Ureter (tissue), 1 donor: ENCODE data around the gene RAB3B. TPM values are rescaled to one million over a fixed set of nuclear protein-coding genes. Genes with fewer than 3 reads are reported as not detected.

Source experiments
- DNase-seq: peaks from one replicate; pipeline ENCODE4 v3.0.0-alpha.2; 2020; ENCODE audit warnings: low spot score
- total RNA-seq: library from RNA; stranded (reverse); gene quantifications from one replicate; pipeline ENCODE4 v1.2.4, GENCODE V29; 2023
- donor health status: DM: yes; HTN: yes; CAD: no.

Gene RAB3B
- total RNA-seq, 1 donor from 2014 or later, result 1.4 TPM

DNA sequence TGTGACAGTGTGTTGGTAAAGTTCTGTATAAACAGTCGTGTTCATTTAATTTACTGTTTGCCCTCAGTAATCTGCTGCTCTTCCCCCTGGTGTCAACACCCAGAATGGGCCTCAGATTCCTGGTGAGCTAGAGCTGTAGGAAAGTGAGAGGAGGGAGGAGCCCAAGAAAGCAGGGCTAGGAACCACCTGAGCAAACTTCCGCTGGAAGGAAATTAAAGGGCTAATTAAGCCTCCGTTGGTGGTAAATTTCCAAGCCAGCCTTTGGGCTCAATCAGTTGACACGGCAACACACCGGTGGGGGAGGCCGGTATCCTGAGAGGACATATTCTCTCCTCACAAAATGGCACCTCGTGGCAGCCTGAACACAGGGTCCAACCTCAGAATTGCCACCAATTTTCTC lies 32.9 kb downstream of the RAB3B start:
- no peak for DNase-seq

DNA sequence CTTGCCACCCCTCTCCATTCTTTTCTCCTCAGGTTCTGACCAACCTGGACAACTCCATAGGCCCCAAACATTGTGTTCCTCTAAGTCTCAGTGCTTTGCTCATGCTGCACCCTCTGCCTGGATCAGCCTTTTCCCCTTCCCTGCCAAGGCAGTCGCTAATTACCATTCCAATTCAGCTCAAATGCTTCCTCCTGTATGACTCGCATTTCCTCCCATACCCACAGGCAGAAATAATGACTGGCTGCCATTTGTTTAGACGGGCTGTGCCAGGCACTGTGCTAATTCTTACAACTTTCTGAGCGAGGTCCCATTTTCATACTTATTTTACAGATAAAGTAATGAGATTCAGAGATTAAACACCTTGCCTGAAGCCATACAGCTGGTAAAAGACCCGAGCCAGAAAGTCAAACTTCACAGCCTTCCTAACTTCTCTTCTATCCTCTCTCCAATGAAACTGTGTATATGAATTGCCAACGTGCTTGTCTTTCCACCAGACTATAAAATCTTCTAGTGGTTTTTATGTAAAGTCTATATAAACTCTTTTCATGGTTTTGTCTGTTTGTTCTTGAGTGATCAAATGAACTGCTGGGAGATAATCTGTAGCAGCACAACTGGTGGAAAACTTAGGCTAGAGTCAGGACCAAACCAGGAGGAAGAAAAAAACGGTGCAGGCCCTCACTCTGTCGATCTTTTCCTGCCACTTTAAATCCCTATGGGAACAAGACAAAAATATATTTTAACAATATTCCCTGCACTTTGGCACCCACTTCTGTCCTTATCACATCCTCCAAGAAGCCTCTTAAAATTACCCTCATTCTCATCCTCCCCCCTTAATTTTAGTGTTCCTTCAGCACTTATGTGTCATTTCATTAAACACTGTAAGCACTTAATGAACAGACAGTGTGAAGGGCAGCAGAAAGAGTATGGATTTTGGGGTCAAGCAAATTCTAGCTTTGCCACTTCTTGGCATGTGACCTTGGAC lies 33.7 kb downstream of the RAB3B start:
- no peak for DNase-seq

DNA sequence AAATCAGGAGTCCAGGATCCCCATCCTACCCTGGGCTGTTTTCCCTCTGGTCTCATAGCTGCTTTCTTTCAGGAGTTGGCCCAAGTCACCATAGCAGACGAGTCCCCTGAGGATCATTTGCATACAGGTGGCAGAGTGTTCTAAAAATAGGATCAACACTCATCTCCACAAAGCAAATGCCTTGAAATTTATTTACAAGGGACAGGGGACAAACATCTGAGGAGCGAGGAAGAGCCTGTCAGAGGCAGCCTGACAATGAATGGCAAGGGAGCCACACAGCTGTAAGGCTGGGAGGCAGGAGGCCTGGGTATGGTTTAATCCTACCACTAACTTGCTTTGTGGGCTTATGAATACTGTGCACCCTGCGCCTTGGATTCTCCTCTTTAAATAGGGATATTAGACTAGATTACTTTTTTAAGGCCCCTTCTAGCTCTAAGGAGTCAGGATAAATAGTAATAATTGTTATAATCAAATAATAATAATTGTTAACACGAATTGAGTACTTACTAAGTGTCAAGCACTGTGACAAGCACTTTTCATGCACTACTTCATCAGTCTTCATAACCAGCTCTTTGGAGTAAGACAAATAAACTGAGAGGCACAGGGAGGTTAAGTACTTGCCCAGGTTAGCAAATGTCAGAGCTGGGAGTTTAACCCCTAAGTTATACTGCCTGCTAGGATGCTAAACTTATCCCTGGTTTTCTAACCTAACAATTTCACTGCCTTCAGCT lies 34.5 kb downstream of the RAB3B start:
- DNase-seq, result no peak

- DNase-seq, result no peak
Observed at GRCh38 chr1:51954783-51955182, 35.7 kb downstream of the RAB3B start.

GRCh38 chr1:51953079-51953478 lies 37.4 kb downstream of the RAB3B start:
- no peak for DNase-seq

- no peak for DNase-seq
Observed at GRCh38 chr1:51952638-51953037, 37.9 kb downstream of the RAB3B start.

- no peak for DNase-seq
Observed at GRCh38 chr1:51950701-51951100, 39.8 kb downstream of the RAB3B start.

- no peak for DNase-seq
Observed at GRCh38 chr1:51949014-51949702, 41.3 kb downstream of the RAB3B start.

DNA sequence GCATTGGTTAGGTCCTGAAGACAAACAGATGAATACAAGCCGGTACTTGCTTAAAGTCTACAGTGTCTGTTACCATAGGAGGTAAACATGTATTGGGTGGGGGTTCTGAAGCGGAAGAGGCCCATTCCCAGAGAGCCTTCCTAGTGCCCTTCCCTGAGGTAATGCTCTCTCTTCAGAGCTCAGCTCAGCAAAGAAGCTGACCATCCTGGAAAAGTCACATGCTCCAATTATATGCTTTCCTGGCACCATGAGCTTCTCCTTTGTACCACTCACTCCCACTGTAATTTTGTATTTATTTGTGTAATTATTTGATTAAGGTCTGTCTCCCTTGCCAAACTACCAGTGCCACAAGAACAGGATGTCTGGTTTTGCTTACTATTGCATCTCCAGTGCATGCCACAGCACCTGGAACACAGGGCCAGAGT lies 42.0 kb downstream of the RAB3B start:
- DNase-seq, result no peak

- DNase-seq, result no peak
Observed at GRCh38 chr1:51946300-51946699, 44.2 kb downstream of the RAB3B start.

- no peak for DNase-seq
Observed at GRCh38 chr1:51945591-51945990, 44.9 kb downstream of the RAB3B start.

- DNase-seq, result no peak
Observed at GRCh38 chr1:51942281-51942680, 48.2 kb downstream of the RAB3B start.

GRCh38 chr1:51941528-51941927 lies 49.0 kb downstream of the RAB3B start:
- no peak for DNase-seq

DNA sequence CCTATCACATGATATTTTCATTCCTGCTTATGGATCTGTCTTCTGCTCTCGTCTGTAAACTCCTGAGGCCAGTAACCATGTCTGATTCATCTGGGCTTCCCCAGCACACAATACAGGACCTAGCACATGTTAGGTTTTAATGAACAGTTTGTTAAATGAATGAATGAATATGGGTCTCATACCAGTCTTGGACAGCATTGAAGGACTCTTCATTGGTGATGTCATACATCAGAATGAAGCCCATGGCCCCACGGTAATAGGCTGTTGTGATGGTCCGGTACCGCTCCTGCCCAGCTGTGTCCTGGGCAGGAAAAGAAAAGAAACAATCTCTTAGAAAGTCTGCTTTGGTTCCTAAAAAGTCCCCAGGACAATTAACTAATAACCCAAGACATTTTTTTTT lies 53.4 kb downstream of the RAB3B start:
- DNase-seq, result no peak

DNA sequence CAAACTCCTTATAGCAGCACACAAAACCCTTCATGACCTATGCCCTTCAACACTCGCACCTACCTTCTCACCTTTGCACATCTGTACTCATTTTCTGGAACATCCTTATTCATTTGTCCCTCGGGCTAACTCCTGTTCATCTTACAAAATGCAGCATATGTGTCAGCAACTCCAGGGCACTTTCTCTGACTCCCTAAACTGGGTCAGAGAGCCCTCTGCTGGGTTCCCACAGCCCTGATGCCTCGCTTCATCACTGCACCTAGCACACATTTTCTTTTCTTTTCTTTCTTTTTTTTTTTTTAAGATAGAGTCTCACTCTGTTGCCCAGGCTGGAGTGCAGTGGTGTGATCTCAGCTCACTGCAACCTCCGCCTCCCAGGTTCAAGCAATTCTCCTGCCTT lies 54.0 kb downstream of the RAB3B start:
- no peak for DNase-seq

GRCh38 chr1:51933344-51933743 lies 57.2 kb downstream of the RAB3B start:
- DNase-seq, result no peak

- DNase-seq, result no peak
Observed at GRCh38 chr1:51930329-51930728, 60.2 kb downstream of the RAB3B start.

GRCh38 chr1:51928896-51929295 lies 61.6 kb downstream of the RAB3B start:
- DNase-seq, result no peak

DNA sequence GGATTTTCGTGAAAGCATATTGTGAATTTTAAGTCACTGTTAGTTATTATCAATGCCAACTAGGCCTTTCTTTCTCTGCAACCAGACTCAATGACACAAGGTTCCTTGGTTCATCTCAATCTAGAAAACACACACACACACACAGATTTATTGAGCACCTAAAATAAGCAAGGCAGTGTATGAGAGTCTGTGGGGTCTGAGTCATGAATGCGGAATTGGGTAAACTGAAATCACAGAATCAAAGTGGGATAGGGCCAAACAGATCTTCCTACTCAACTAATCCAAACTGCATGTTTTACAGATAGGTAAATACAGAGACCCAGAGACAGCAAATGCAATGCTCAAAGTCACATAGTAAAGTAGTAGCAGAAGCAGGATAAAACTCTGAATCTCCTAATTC lies 63.5 kb downstream of the RAB3B start:
- no peak for DNase-seq

GRCh38 chr1:51926171-51926812 lies 64.2 kb downstream of the RAB3B start:
- DNase-seq, result no peak

- no peak for DNase-seq
Observed at GRCh38 chr1:51924455-51924854, 66.0 kb downstream of the RAB3B start.

DNA sequence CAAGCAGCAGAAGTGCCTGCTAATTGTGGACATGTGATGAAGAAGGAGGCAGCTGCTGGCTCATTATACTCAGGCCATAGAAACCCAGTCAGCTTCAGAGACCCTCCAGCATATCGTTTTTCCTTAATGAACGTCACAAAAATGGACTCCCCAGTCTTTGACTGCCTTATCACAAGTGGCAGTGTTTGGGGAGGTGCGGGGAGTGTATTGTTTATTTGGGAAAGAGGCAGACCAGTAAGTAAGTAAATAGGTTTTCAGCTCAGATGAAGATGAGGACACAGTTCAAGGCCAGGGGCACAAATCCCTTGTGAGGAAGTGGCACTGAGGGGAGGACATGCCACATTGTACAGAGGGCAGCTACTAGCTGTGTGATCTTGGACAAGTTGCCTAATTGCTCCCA lies 68.5 kb downstream of the RAB3B start:
- no peak for DNase-seq
